HCT116 (cell line): Measurements from ENCODE around the gene SLC24A3. TPM values are rescaled to one million over a fixed set of nuclear protein-coding genes. Genes with fewer than 3 reads are reported as not detected.

Source experiments
- ATAC-seq: fragments of 200-7000 bp; cut with Tn5 transposase; 2 replicates; pipeline ENCODE4 v1.9.1; 2020; ENCODE audit warnings: mild to moderate bottlenecking, moderate library complexity
- BruUV-seq: library from RNA; stranded (reverse); fragments of 400-500 nt; replicated peaks from 2 replicates; lab custom pipeline; 2021; lab: Mats Ljungman, UMichigan
- CTCF ChIA-PET: fragments of 300-600 bp; sonication (Branson Sonifier 250); formaldehyde crosslinking; loops from one replicate; lab custom pipeline; 2021; ENCODE audit warnings: antibody characterized with exemption; lab: Charles Lee
- POLR2A ChIA-PET: fragments of 300-600, 350-600 bp; sonication (Branson Sonifier 250); formaldehyde crosslinking; loops from one replicate; lab custom pipeline; 2021; ENCODE audit warnings: antibody characterized with exemption; lab: Charles Lee
- RAD21 ChIA-PET, 2 experiments: fragments of 300-600 bp; sonication (Branson Sonifier 250); formaldehyde crosslinking; loops; one replicate each; lab custom pipeline; 2023; ENCODE audit warnings: low total read pairs in 2 of 2; ENCODE audit not compliant: uncharacterized antibody in 2 of 2, unreplicated experiment in 2 of 2, low non-redundant PET in 1 of 2; lab: Charles Lee
- DNase-seq: peaks from one replicate; pipeline ENCODE4 v3.0.0-alpha.2; 2010; ENCODE audit warnings: low read depth, low spot score
- H2AFZ ChIP-seq: fragments of 200-600 bp; shearing (Covaris generic), sonication (generic); 2 replicates; pipeline ENCODE4 v1.6.1; 2017; ENCODE audit warnings: low read depth, mixed run types, mixed read lengths, antibody characterized with exemption, low read length; ENCODE audit not compliant: poor library complexity, severe bottlenecking
- H3K27ac ChIP-seq: 2 replicates; pipeline ENCODE4 v1.5.1; 2012; ENCODE audit warnings: low read depth, low read length
- H3K27me3 ChIP-seq: fragments of 200-600 bp; sonication (generic); 2 replicates; pipeline ENCODE4 v1.6.1; 2016; ENCODE audit warnings: mixed run types, low read length, mixed read lengths; ENCODE audit not compliant: insufficient read depth
- H3K36me3 ChIP-seq, 2 experiments: fragments of 200-500 bp in 1 of 2; fragments of 200-600 bp in 1 of 2; sonication (Bioruptor generic) in 1 of 2; sonication (generic) in 1 of 2; 2 replicates each; pipeline versions ENCODE4 v1.5.1 to v1.6.1; 2014 to 2016; ENCODE audit warnings: low read length in 2 of 2, inconsistent platforms in 1 of 2, mixed read lengths in 1 of 2, mixed run types in 1 of 2; ENCODE audit not compliant: insufficient read depth in 2 of 2, control insufficient read depth in 1 of 2
- H3K4me1 ChIP-seq, 2 experiments: fragments of 200-600 bp in 1 of 2; sonication (generic) in 1 of 2; 2 replicates each; pipeline versions ENCODE4 v1.5.1 to v1.6.1; 2012 to 2017; ENCODE audit warnings: low read length in 2 of 2, inconsistent platforms in 1 of 2, mild to moderate bottlenecking in 1 of 2, mixed read lengths in 1 of 2, mixed run types in 1 of 2, moderate library complexity in 1 of 2; ENCODE audit not compliant: insufficient read depth in 2 of 2, control insufficient read depth in 1 of 2
- H3K4me2 ChIP-seq: fragments of 200-600 bp; sonication (generic); 2 replicates; pipeline ENCODE4 v1.6.1; 2017; ENCODE audit warnings: mixed run types, low read length, mixed read lengths
- H3K4me3 ChIP-seq, 2 experiments: fragments of 200-600 bp in 1 of 2; sonication (generic) in 1 of 2; replicated peaks in 1 of 2; 2 replicates each; pipeline ENCODE4 v1.5.1; 2011 to 2016; ENCODE audit warnings: low read length in 2 of 2, control low read depth in 1 of 2, low read depth in 1 of 2, mild to moderate bottlenecking in 1 of 2, mixed read lengths in 1 of 2, mixed run types in 1 of 2
- H3K79me2 ChIP-seq: fragments of 200-600 bp; sonication (generic); 2 replicates; pipeline ENCODE4 v1.6.1; 2017; ENCODE audit warnings: mild to moderate bottlenecking, mixed run types, low read length, moderate library complexity, mixed read lengths; ENCODE audit not compliant: insufficient read depth
- H3K9ac ChIP-seq: fragments of 200-600 bp; sonication (generic); 2 replicates; pipeline ENCODE4 v1.6.1; 2016; ENCODE audit warnings: low read length, mixed read lengths
- H3K9me2 ChIP-seq: fragments of 200-600 bp; sonication (generic), shearing (Covaris generic); 2 replicates; pipeline ENCODE4 v1.6.1; 2017; ENCODE audit warnings: mixed run types, mild to moderate bottlenecking, moderate library complexity; ENCODE audit not compliant: insufficient read depth
- H3K9me3 ChIP-seq, 2 experiments: fragments of 200-500 bp in 1 of 2; fragments of 200-600 bp in 1 of 2; sonication (Bioruptor generic) in 1 of 2; sonication (generic) in 1 of 2; 2 replicates each; pipeline ENCODE4 v1.6.1; 2014 to 2017; ENCODE audit warnings: low read length in 2 of 2, mixed read lengths in 2 of 2, inconsistent platforms in 1 of 2, low read depth in 1 of 2, mild to moderate bottlenecking in 1 of 2, mixed run types in 1 of 2, moderate library complexity in 1 of 2; ENCODE audit not compliant: control insufficient read depth in 1 of 2, insufficient read depth in 1 of 2
- H4K20me1 ChIP-seq: fragments of 200-600 bp; sonication (generic), shearing (Covaris generic); 2 replicates; pipeline ENCODE4 v1.6.1; 2017; ENCODE audit warnings: mixed run types, mild to moderate bottlenecking, moderate library complexity; ENCODE audit not compliant: insufficient read depth
- CBX3 ChIP-seq: IDR thresholded peaks from 2 replicates; pipeline ENCODE4 v1.6.1; 2012; ENCODE audit warnings: low read depth
- ELF1 ChIP-seq: IDR thresholded peaks from 2 replicates; pipeline ENCODE4 v1.6.1; 2012; ENCODE audit warnings: low read depth, borderline replicate concordance
- EZH2phosphoT487 ChIP-seq: fragments of 200-600 bp; IDR thresholded peaks from 2 replicates; pipeline ENCODE4 v1.6.1; 2018; ENCODE audit warnings: antibody characterized with exemption, borderline replicate concordance
- JUND ChIP-seq: IDR thresholded peaks from 2 replicates; pipeline ENCODE4 v1.6.1; 2012
- RAD21 ChIP-seq: IDR thresholded peaks from 2 replicates; pipeline ENCODE4 v1.6.1; 2012; ENCODE audit warnings: low read depth, mild to moderate bottlenecking
- SIN3A ChIP-seq: IDR thresholded peaks from 2 replicates; pipeline ENCODE4 v1.6.1; 2012; ENCODE audit warnings: low read depth
- TCF7L2 ChIP-seq: IDR thresholded peaks from 2 replicates; pipeline ENCODE4 v1.7.0; 2011; ENCODE audit warnings: borderline replicate concordance, inconsistent platforms; ENCODE audit not compliant: insufficient read depth, insufficient read length; ENCODE audit errors: extremely low read depth
- ZFX ChIP-seq: fragments of 450-650 bp; IDR thresholded peaks from 2 replicates; pipeline ENCODE4 v1.6.1; 2017
- intact Hi-C: fragments of 100-400 bp; cut with micrococcal nuclease; formaldehyde crosslinking; loops from 2 replicates; pipeline ENCODE4 v1.10.0; 2022
- total RNA-seq: library from RNA; stranded (reverse); gene quantifications from one replicate; pipeline ENCODE4 v1.2.1, GENCODE V29; 2021; ENCODE audit not compliant: unreplicated experiment
- TF ChIP-seq, protein P1 (sequence below): IDR thresholded peaks from 2 replicates; pipeline ENCODE4 v1.6.1; 2012
- TF ChIP-seq, protein P2 (sequence below): IDR thresholded peaks from 2 replicates; pipeline ENCODE4 v1.6.1; 2011; ENCODE audit warnings: mild to moderate bottlenecking, low read length, moderate library complexity; ENCODE audit not compliant: insufficient replicate concordance; ENCODE audit errors: extremely low read depth

The SLC24A3 gene
- total RNA-seq, 1 experiment from 2014 or later = not detected

DNA sequence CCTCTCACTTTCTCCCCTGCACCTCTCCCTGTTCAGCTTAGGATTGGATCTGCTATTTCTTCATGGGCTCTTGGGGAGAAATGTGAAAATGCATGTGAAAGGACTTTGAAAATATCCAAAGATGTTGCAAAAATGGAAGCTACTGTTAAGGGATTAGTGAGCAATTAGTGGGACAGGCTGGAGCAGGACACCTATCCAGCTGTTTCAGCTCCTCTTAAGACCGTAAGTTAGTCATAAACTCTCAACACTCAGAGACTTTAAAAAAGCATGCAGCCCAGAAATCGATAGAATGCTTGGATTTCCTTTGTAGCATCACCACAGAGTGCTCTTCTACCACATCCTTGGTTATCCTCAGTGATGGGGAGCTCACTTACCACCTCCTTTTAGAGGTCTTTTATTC, 88.7 kb downstream of the SLC24A3 start:
- Histone ChIP-seq H4K20me1 (no peaks in the 10 kb centered on the region), H3K4me3 (no peak overlapping the region), H3K4me1 (no peaks in the 10 kb centered on the region), H3K27me3 (no peaks in the 10 kb centered on the region), H3K9me2 (no peaks in the 10 kb centered on the region), H3K79me2 (no peaks in the 10 kb centered on the region), H3K4me2 (no peak overlapping the region), H3K9me3 (peaks cover 0 to 10% of the 10 kb centered on the region in 2 experiments; a peak in 1 of 4 replicates), H3K27ac (no peak overlapping the region), H3K36me3 (no peaks in the 10 kb centered on the region), H3K9ac (no peak overlapping the region), H2AFZ (no peak overlapping the region)
- POLR2A ChIA-PET = no interaction called here
- TF ChIP-seq ZFX (no peak), CBX3 (no peak)
- DNase-seq (no peak), ATAC-seq (no peak)
- RAD21 ChIA-PET = no interaction called here
- intact Hi-C loops = no loop called here
- CTCF ChIA-PET = no interaction called here
- no TSS peak for BruUV-seq

DNA sequence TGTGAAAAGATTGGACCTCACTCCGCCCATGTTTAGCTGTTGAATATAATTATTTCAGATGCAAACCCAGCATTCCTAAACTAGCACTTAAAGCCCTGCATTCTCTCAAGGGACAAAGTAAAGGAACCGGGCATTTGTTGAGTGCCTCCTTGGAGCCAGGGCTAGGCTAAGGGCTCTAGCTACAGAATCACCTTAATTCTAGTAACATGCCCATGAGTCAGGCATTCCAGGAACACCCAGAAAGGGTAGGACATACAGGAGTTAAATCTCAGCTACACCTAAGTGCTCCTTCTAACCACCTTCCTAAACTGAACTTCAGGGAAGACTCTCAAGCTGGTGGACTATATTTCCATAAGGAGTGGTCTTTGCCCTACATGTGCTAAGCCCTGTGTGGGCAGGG, 89.4 kb downstream of the SLC24A3 start:
- intact Hi-C loops = no loop called here
- TF ChIP-seq ELF1 (no peak), TCF7L2 (no peak), RAD21 (no peak), EZH2phosphoT487 (no peak), JUND (no peak), SIN3A (no peak)
- TF ChIP-seq, protein P1, sequence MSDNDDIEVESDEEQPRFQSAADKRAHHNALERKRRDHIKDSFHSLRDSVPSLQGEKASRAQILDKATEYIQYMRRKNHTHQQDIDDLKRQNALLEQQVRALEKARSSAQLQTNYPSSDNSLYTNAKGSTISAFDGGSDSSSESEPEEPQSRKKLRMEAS = no peak
- TF ChIP-seq, protein P2, sequence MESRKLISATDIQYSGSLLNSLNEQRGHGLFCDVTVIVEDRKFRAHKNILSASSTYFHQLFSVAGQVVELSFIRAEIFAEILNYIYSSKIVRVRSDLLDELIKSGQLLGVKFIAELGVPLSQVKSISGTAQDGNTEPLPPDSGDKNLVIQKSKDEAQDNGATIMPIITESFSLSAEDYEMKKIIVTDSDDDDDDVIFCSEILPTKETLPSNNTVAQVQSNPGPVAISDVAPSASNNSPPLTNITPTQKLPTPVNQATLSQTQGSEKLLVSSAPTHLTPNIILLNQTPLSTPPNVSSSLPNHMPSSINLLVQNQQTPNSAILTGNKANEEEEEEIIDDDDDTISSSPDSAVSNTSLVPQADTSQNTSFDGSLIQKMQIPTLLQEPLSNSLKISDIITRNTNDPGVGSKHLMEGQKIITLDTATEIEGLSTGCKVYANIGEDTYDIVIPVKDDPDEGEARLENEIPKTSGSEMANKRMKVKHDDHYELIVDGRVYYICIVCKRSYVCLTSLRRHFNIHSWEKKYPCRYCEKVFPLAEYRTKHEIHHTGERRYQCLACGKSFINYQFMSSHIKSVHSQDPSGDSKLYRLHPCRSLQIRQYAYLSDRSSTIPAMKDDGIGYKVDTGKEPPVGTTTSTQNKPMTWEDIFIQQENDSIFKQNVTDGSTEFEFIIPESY = no peak
- ATAC-seq = no peak
- RAD21 ChIA-PET = no interaction called here
- no peaks in the 10 kb centered on the region for H3K9me2 ChIP-seq
- H2AFZ ChIP-seq = no peak overlapping the region
- no peak for DNase-seq
- BruUV-seq = no TSS peak
- no peaks in the 10 kb centered on the region for H3K4me1 ChIP-seq
- POLR2A ChIA-PET = no interaction called here
- H4K20me1 ChIP-seq = no peaks in the 10 kb centered on the region
- H3K27me3 ChIP-seq = no peaks in the 10 kb centered on the region
- no peaks in the 10 kb centered on the region for H3K79me2 ChIP-seq
- H3K9ac ChIP-seq = no peak overlapping the region
- CTCF ChIA-PET = no interaction called here
- peaks cover 0 to 10% of the 10 kb centered on the region in 2 experiments; a peak in 1 of 4 replicates for H3K9me3 ChIP-seq
- H3K27ac ChIP-seq = no peak overlapping the region
- H3K36me3 ChIP-seq = no peaks in the 10 kb centered on the region
- H3K4me3 ChIP-seq = no peak overlapping the region
- H3K4me2 ChIP-seq = no peak overlapping the region
